HG03520 (cell line): ENCODE measurements around the gene SLC8B1.
"Not testable (repeated sequence)": the region's sequence is repeated elsewhere in the genome, so short reads cannot be mapped to it uniquely, and the experiment has no call there.

Experiments used
- ATAC-seq: cut with Tn5 transposase; IDR thresholded peaks from one replicate; pipeline ENCODE4 v1.9.1; 2021; ENCODE audit warnings: mild to moderate bottlenecking, moderate library complexity; ENCODE audit not compliant: unreplicated experiment

The SLC8B1 gene

DNA sequence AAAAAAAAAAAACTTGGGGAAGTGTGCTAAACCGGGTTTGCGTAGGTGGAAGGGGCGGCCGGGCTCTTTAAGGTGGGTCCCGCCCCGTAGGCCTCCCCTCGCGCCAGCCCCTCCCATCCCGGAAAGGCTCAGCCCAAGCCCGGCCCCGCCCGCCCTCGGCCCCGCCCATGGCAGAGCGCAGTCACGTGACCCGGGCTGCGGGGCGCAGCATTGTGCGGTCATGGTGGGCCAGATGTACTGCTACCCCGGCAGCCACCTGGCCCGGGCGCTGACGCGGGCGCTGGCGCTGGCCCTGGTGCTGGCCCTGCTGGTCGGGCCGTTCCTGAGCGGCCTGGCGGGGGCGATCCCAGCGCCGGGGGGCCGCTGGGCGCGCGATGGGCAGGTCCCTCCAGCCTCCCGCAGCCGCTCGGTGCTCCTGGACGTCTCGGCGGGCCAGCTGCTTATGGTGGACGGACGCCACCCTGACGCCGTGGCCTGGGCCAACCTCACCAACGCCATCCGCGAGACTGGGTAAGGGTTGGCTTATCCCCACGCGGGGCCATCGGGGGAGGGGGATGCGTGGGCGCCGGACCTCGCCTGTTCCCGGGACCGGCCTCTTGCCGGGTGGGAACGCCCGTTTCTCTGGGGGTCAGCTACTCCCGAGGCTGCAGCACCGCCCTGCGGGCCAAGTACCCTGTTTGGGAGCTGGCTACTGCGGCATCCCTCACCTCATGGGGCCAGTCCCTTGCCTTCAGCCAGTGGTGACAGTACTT is 23.6 kb upstream of the SLC8B1 start, which contains the start of gene PLBD2:
Gene PLBD2 (plus strand): TSS at position 207 of the 752 bp plus-strand sequence. CDS start 14 bp downstream, at position 221.
- ATAC-seq = peak; percentile 85

DNA sequence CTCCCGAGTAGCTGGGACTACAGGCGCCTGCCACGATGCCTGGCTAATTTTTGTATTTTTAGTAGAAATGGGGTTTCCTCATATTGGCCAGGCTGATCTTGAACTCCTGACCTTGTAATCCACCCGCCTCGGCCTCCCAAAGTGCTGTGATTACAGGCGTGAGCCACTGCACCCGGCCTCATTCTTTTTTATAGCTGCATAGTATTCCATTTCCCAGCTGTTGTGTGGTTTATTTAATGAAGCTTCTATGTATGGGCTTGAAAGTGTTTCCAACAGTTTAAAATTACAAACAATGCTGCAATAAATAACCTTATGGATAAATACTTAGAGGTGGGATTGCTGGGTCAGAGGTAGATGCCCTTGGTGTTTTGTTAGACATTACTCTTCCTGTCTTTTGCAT is 19.3 kb upstream of the SLC8B1 start:
- ATAC-seq = not testable (repeated sequence)

DNA sequence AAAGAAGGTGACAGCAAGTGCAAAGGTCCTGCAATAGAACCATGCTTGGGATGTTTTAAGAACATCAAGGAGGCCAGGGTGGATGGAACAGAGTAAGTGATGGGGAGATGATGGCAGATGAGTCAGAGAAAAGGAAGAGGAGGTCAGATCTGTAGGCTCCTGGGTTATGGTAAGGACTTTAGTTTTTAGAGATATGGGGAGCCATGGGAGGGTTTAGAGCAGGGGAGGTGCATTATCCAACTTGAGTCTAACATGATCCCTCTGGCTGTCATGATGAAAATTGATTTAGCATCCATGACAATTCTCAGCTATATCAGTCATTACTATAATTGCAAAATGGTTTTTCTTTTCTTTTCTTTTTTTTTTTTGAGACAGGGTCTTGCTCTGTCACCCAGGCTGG is 16.2 kb upstream of the SLC8B1 start:
- no peak for ATAC-seq

DNA sequence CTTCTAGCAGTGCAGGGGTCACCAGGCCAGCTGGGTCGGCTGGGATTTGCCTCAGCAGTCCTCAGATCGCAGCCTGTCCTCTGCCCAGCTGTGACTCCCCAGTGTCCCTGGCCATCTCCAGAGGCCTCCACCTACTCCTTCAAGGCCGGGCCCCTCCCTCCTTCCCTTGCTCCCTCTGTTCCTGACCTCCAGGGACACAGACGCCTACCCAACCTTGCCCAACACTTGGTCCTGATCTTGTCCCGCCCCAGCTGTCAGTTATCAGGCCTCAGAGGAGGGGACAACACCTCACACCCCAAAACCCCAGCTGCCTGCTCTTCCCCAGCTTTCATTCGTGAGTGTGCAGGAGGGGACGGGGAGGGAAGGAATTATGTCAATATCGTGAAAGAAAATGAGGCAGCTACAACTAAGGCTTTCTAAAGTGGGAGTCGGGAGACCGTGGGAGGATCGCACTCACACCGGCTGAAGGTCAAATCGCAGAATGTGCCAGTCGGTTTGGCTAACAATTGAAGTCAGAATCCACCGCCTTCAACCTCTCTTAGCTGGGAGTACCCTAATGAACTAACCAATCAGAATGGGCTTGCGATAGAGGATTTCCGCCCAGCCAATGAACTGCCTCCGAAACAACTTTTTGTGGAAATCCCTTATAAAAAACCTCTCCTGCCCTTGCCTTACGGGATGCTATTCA is 14.1 kb upstream of the SLC8B1 start:
- ATAC-seq = no peak

DNA sequence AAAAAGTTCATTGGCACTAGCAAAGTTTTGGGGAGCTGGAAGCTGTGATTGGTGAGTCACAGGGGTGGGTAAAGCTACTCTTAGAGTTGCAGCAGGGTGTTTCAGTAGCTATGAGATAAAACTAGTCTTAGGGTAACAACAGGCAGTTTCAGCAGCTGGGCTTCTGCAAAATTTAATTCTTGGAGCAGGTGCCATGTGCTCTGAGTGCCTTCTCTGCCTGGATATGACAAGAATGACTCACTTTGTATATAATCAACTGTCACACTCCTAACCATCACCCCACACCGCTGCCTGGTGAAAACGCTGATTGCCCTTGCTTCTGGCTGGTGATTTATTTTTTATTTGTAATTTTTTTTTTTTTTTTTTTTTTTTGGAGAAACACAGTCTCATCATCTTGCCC is 13.0 kb upstream of the SLC8B1 start:
- ATAC-seq = no peak

DNA sequence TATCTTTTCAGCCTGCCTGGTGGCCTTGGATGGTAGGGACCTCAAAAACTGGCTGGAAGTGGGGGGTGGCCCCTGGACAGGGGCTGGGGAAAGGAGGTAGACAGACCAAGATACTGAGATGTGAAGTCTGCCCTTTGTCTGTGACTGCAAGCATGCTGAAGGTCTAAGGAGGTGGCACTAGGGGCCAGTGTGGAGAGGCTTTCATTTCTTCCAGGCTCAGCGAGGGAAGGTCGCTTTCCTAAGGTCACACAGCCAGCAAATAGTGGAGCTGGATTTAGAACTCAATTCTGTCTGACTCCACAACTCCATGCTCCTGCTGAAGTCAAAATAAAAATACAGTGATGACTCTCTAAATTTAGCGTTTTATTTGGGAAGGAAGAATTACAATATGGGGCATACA is 12.2 kb upstream of the SLC8B1 start:
- ATAC-seq = no peak

DNA sequence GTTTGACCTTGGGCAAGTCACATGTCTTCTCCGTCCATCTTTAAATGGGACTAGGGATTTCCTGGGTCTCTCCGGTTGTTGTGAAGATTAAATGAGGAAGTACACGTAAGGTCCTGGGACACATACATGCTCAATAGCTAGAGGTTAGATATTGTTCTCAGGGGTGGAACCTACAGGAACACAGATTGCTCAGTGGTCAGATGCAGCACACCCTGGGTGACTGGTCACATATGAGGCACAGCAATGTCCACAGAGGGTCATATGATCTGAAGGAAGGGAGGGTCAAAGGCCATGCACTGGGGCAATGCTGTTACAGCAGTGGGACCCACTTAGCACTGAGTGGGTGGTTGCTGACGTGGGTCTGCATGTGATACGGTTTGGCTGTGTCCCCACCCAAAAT is 11.4 kb upstream of the SLC8B1 start:
- ATAC-seq = no peak

DNA sequence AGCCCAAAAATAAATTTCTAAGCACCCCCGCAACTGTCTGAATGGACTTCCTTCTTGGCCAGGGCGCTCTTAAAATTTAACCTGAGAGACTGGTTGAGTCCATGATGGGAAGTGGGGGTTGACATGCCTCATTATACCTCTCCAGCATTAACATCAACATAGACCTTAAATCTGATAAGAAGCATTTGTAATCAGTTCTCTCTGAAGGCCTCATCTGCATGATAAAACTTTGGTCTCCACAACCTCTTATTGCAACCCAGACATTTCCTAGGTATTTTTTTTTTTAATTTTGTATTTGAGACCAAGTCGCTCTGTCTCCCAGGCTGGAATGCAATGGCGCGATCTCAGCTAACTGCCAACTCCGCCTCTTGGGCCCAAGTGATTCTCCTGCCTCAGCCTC is 10.4 kb upstream of the SLC8B1 start:
- ATAC-seq = no peak

DNA sequence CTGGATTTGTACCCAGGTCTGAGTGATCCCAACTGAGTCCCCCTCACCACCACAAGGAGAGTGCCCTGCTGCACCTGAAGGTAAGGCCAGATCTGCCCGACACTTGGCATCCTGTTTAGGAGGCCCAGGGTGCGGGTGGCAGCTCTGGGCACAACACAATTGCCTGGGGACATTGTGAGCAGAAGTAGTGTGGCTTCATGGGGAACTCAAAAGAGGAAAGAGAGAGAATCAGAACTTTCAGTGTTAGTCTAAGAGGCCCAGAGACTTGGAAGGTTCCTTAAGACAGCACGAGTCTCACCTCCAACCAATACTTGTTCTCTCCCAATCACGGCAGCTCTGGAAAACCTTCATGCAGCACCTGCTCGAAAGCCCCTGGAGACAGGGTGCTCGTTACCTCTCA is 6.6 kb upstream of the SLC8B1 start:
- no peak for ATAC-seq

DNA sequence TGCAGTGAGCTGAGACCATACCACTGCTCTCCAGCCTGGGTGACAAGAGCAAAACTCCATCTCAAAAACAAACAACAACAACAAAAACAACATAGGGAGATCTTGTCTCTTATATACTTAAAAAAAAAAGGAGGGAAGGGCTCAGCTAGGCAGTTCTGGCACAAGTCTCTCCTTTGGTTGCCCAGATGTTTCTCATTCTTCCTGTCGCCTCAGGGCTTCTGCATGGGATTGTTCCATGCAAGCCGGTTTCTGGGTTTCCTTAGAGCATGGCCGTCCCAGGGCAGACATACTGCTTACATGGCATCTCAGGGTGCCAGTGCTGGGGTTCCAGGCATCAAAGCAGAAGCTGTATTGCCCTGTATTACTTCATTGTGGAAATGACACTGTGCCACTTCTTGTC is 5.2 kb upstream of the SLC8B1 start:
- ATAC-seq = no peak

DNA sequence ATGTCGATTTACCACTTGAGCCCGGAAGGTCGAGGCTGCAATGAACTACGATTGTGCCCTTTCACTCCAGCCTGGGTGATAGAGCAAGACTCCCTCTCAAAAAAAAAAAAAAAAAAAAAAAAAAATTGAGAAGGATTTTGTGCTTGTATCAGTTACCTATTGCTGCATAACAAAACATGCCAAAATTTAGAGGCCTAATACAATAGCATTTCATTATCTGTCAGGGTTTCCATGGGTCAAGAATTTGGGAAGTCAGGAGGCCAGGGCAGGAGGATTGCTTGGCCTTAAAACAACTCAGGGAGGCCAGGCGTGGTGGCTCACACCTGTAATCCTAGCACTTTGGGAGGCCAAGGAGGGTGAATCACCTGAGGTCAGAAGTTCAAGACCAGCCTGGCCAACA is 4.6 kb upstream of the SLC8B1 start:
- ATAC-seq = no peak

DNA sequence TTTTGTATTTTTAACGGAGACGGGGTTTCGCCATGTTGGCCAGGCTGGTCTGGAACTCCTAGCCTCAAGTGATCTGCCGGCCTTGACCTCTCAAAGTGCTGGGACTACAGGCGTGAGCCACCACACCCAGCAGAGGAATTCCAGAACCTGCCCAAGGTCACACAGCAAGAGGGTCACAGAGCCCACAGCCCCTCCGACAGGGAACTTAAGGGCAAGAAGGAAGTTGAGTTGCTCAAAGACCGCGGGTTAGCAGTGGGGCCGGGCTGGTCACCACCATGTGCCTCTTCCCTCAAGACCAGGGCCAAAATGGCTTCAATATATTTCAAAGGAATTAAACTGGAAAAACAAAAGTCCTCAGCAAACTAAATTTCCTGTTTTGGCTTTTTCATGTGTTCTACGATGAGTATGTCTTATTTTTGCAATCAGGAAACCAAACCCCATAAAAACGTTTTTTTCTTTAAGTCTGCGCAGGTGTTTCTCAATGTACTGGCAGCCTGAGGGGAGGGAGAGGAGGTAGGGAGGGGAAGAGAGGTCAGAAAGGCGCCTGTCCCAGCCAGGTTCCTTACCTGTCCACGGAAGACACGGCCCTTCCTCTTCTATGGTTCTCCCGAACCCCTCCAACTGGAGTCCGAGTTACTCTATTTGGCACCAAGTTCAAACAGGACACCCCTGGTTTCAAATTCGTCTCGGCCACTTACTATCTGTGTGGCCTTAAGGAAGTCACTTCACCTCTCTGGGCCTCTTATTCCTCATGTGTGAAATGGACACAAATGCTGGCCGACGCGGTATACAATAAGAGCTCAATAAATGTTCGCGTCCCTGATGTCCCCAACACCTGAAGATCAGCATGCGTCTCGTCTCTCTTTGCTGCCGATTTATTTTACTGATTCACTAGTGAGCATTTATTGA is 778 bp downstream of the SLC8B1 start:
- ATAC-seq = peak; percentile 17

DNA sequence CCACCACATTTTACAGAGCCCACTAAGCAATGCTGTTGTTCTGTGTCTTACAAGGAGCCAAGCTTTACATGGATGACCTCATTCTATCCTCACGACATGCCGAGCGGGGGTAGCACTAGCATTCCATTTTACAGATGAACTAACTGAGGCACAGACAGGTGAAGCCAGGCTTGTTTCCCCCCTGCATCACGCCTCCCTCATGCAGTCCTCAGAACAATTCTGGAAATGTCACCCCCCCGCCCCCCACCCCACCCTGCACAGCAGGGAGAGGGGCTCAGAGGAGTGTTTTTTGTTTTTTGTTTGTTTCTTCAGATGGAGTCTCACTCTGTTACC is 1.5 kb downstream of the SLC8B1 start:
- ATAC-seq = no peak

DNA sequence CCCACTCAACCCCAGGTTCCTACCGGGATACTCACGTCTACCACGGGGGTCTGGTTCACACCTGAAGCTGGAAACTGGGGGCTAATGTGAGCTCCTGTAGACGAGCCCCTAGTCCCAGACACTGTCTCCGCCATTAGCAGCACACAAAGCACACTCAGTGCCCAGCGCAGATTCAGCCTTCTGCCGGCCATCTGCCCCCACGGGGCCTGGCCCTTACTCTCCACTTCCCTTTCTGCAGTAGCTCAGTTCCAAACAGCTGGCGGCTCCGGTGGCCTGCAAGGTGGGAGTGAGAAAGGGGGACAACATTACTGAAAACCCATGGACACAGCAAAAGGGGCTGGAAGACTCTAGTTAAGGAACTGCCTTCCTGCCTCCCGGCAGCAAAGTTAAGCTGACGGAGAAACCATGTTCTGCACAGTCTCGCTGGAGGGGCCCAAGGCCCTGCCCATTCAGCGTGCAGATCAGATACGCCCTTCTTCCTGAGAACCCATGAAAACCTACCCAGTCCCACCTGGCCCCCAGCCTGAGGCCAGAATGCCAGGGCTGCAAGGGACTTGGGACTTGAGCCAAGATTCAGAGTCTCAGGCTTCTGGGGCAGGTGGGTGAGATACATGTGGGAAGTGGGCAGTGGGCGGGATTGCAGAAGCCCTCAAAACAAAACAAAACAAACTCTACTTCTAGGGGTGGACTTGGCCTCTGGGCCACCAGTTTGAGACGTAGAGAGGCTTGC is 2.1 kb downstream of the SLC8B1 start:
- ATAC-seq = no peak

DNA sequence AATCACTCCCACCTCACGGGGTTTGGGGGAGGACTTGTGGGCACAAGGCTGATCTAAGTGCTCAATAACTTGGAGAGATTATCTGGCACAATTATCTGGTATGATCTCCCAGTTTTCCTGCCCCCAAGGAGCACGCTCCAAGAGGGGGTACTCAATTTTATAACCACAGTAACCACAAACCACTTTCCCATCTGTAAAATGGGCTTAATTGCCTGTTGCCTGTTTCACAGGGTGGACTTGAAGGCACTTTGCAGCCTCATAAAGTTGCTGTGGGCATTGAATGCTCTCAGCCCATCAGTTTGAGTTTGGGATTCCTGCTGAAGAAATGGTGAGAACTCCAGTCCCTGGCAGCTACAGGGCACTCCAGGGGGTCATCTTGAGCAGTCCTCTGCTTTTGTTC is 4.4 kb downstream of the SLC8B1 start:
- ATAC-seq = no peak

DNA sequence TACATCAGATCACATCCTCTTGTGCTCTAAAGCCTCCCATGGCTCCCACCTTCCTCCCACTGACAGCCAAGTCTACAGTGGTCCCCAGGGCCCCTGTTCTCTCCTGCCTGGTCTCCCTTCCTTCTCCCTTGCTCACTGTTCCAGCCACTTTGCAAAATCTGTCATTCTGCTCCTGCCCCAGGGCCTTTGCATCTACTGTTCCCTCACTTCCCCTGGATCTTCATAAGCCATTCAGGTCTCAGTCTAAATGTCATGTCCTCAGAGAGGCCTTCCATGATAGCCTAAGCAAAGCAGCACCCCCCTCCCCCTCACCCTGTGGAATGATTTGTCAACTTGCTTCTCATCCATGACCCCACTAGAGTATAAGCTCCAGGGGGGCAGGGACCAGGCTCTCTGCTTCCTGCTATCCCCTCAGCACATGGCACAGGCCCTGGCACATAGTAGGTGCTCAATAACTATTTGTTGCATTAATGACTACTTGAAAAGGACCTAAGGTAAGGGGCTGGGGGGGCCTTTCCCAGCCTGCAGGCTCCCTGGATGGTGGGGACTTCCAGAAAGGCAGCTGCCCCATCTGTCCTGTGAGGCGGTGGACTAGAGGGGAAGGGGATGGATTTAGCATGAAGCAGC is 5.0 kb downstream of the SLC8B1 start:
- no peak for ATAC-seq

DNA sequence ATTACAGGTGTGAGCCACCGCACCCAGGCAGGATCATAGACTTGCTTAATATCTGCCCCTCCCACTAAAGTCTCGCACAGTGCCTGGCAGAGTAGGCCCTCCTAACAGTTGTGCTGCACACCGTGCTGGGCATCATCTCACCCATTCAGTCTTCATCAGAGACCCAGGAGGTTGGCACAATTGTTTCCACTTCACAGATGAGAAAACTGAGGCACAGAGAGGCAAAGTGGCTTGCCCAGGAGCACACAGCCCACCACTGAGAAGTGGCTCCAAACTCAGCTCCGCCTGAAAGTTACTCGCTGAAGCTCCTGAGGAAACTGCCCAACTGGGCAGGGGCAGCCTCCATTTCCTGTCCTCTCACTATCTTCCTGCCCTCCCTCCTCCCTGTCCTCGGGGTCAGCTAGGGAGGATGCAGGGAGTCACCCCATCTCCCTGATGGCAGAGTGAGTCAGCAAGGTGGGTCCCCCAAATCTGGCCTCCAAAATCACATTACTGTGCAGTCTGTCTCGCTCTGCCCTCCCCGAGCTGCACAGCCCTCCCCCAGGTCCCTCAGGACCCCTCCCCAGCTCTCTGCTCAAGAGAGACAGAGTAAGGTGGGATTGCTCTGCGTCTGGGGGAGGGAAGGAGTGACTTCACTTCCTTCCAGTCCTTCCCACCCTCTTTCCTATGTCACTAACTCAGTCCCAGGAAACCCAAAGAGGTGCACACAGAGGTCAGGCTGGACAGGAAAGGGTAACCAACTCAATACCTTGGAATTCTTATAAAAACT is 5.7 kb downstream of the SLC8B1 start:
- no peak for ATAC-seq

DNA sequence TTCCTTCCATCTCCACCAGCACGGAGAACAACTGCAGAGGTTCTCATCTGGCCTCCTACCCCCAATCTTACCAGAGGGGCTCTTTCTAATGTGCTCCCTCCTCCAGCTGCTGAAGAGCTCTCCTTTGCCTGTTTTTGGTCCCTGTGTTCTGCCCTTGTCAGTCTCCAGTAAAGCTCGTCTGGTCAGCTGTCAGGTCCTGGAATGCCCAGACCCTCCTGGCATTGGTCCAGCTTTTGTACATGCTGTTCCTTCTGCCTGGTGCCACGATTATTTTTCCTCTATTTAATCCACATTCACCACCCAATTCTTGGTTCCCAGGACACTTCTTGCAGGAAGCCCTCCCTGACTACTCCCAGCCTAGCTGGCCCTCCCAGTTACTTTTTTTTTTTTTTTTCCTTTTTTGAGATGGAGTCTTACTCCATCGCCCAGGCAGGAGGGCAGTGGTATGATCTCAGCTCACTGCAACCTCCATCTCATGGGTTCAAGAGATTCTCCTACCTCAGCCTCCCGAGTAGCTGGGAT is 6.5 kb downstream of the SLC8B1 start:
- no peak for ATAC-seq

DNA sequence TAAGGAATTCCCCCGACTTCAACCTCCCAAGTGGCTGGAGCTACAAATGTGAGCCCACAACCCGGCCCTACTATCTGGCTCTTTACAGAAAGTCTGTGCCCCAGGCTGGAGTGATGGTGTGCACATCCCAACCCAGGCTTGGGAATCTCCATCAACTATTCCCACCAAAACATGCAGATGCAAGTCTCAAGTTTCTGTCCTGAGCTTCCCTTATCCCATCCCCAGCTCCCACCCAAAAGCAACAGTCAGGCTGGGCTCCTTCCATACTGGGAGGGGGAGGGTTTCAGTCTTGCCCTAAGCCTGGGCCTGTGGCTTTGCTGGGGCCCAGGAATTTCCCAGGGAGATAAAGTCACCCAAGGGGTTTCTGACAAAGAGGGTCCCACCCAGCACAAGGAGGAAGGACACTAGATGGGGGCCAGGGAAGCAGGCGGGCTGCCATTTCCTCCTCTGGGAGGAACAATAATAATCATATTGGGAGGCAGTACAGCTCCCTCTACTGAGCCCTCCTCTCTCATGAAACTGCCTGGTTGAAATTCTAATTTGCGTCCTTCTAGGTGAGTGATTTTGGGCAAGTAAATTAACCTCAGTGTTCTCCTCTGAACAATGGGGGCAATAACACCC is 8.0 kb downstream of the SLC8B1 start:
- ATAC-seq = no peak
